ENCODE data around the gene PACSIN2.
A peak's percentile ranks its signal among the peaks of the same experiment; 100 is the strongest.

The PACSIN2 gene

GRCh38 chr22:42905217-42905616 is 109.7 kb downstream of the PACSIN2 start:
- no peak for DNase-seq (ENCODE audit: low spot score)

- no peak for DNase-seq (ENCODE audit: low spot score)
Measured at GRCh38 chr22:42904050-42904449, 110.9 kb downstream of the PACSIN2 start.

DNA sequence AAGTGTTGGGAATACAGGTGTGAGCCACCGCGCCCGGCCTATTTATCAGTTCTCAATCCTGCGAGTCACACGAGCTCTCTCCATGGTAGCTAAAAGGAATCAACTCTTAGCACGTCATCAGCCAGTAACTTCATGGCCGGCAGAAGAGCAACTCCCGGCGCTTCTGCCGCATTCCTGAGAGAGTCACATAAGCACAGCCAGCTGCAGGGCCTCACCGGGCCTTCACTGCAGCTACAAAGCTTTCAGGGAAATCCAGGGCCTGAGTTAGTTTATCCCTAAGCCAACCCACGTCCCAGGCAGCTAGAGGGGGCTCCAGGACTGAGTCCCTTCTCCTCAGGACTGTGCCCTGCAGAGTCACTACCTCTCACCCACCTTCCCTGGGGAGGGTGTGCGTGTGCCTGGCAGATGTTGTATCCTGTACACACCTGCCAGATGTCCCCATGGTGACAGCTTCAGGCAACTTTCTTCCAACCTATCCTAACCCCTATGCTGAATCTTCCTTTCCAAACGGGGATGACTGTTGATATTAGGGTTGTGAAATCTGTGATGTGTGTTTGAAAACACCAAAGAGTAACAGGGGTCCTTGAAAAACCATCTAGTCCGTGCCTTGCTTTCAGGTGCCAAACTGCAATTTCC is 112.0 kb downstream of the PACSIN2 start:
- DNase-seq (ENCODE audit: low spot score) = no peak

GRCh38 chr22:42901790-42902508 is 113.0 kb downstream of the PACSIN2 start:
- peak; percentile 25 for DNase-seq (ENCODE audit: low spot score)

DNA sequence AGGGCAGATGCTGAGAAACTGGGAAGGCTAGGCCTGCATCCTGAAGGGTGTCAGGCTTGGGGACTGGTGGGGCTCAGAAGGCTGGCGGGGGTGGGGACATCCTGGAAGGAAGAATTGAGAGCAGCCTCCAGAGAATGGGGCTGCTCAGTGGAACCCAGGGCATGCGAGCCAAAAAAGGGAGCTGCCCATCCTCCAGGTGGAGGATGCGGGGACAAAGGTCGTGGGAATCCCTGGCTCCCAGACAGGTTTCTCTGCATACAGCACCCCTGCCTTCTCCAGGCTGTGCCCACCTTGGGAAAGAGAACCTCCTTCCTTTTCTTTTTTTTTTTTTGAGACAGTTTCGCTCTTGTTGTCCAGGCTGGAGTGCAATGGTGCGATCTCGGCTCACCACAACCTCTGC is 117.0 kb downstream of the PACSIN2 start:
- no peak for DNase-seq (ENCODE audit: low spot score)

- DNase-seq (ENCODE audit: low spot score) = no peak
Measured at GRCh38 chr22:42895541-42895981, 119.4 kb downstream of the PACSIN2 start.

GRCh38 chr22:42895087-42895486 is 119.9 kb downstream of the PACSIN2 start:
- DNase-seq (ENCODE audit: low spot score) = no peak

DNA sequence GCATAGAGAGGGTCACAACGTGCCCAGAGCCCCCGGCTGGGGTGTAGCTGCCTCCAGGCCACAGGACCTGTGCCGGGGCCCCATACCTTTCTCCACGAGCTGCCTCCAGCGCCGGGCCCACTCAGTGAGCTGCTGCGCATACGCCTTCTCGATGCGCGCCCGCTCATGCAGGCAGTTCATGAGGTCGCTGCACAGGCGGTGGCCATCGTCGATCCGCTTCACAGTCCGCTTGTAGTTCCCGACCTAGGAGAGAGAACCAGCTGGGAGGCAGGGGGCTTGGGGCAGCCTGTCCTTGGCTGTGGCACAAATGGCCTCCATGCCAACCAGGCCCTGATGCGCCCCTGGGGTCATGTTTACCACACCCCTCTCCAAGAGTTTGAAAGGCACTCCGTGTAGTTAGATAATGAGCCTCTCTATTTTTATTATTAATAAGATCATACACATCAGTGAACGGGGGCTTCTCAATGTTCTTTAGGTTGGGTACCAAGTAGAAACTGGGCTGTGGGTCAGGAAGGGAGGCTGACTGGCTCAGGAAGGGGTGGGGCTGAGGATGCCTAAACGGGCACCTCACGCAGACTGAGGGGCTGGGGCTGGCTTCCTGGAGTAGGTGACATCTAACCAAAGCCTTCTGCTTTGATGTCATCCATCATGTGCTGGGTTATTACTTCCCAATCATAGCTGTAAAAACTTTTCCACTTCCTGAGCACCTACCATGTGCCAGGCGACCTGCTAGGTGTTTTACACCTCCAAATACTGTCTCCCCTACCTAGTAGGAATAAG is 121.4 kb downstream of the PACSIN2 start:
- no peak for DNase-seq (ENCODE audit: low spot score)

- no peak for DNase-seq (ENCODE audit: low spot score)
Measured at GRCh38 chr22:42892571-42893316, 122.2 kb downstream of the PACSIN2 start.

DNA sequence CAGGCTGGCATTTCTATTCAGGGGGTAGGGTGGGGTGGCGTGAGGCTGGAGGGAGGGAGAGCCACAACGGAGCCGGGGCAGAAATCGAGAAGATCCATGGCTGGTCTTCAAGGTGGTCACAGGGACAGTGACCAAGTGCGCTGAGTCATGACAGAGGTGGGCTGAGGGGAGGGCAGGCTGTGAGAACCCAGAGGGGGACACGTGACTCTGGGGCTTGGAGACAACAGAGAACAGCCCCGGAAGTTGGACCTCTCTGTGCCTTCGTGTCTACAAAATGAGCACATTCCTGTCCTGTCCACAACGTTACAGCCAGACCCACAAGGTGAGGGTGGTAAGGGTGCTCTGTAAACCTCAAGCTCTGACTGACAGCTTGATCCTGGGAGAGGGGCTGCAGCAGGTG is 122.8 kb downstream of the PACSIN2 start:
- DNase-seq (ENCODE audit: low spot score) = no peak

- no peak for DNase-seq (ENCODE audit: low spot score)
Measured at GRCh38 chr22:42891696-42892095, 123.3 kb downstream of the PACSIN2 start.

- DNase-seq (ENCODE audit: low spot score) = no peak
Measured at GRCh38 chr22:42891008-42891407, 123.9 kb downstream of the PACSIN2 start.

DNA sequence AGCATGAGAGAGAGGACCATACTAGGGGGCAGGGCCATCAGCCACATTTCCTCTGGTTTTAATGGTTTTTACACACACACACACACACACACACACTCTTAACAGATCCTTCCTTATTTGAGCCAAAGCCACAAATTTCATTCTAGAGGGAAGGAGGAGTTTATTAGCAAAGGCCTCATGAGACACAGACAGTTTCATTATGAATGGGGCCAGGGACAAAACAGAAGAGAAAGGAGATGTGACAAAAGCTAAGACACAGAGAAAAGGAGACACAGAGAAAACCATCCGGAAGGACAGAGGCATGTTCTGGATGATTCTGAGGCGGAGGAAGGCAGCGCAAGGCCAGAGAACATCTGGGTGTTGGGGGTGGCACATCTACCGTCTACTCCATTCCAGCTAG is 125.6 kb downstream of the PACSIN2 start:
- DNase-seq (ENCODE audit: low spot score) = no peak

- DNase-seq (ENCODE audit: low spot score) = peak; percentile 12
Measured at GRCh38 chr22:42887523-42888507, 127.1 kb downstream of the PACSIN2 start.

GRCh38 chr22:42887120-42887519 is 127.8 kb downstream of the PACSIN2 start:
- no peak for DNase-seq (ENCODE audit: low spot score)

- no peak for DNase-seq (ENCODE audit: low spot score)
Measured at GRCh38 chr22:42885446-42885845, 129.5 kb downstream of the PACSIN2 start.

- DNase-seq (ENCODE audit: low spot score) = no peak
Measured at GRCh38 chr22:42884616-42885375, 130.2 kb downstream of the PACSIN2 start.

DNA sequence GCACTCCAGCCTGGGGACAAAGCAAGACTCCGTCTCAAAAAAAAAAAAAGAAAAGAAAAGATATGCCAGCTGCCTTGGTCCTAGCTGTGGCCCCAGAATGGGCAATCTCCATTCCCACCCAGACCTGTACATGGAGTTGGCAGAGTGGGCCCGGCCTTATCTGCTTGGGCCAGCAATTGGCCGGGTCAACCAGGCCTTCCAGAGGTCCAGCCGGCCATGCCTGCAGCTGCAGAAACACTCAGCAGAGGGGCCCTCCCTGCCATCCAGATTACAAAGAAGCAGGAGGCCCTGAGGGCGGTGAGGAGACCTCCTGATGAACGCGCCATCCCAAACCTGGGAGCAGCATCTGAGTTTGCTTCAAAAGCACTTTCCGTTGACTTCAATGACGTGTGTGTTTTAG is 131.0 kb downstream of the PACSIN2 start:
- DNase-seq (ENCODE audit: low spot score) = no peak

DNA sequence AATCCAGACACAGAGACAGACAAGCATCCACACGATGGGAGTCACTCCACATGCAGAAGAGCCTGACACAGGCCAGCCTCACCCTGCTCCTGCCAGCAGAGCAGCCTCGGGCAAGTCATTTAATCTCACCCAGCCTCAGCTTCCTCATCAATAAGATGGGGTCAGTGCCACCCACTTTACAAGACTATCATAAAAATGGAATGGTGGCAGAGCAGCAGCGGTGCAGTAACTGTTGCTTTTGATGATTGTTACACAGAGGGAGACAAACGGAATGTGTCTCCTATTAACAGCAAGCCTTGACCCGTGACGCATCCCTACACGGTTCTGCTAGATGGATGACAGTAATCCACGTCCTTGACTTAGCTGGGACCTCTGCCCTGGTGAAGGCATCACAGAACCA is 131.8 kb downstream of the PACSIN2 start:
- no peak for DNase-seq (ENCODE audit: low spot score)

GRCh38 chr22:42881982-42882656 is 132.8 kb downstream of the PACSIN2 start:
- no peak for DNase-seq (ENCODE audit: low spot score)

Measured in hematopoietic multipotent progenitor cell treated with erythropoietin and hydrocortisone succinate and interleukin-3 and kit ligand, for 15 days (in vitro differentiated cells).